ENCODE results near the gene DDC.
"Not testable (repeated sequence)": the region's sequence is repeated elsewhere in the genome, so short reads cannot be mapped to it uniquely, and the experiment has no call there.

Gene DDC

GRCh38 chr7:50555594-50556140 lies 9.5 kb downstream of the DDC start:
- H3K9ac ChIP-seq, result no peak overlapping the region
- TF ChIP-seq Cebpa-rat (IDR thresholded peaks at IDR 0.05), result no peak
- H4K20me1 ChIP-seq, result no peaks in the 10 kb centered on the region
- no peak overlapping the region for H3K4me2 ChIP-seq
- H3K9me3 ChIP-seq, result no peaks in the 10 kb centered on the region
- H3K4me3 ChIP-seq, result no peak overlapping the region
- H3K27ac ChIP-seq, result no peak overlapping the region
- H3K36me3 ChIP-seq, result no peaks in the 10 kb centered on the region
- peaks cover 12% of the 10 kb centered on the region for H3K4me1 ChIP-seq
- H3K27me3 ChIP-seq, result no peaks in the 10 kb centered on the region

- H3K9ac ChIP-seq, result no peak overlapping the region
- H3K36me3 ChIP-seq, result no peaks in the 10 kb centered on the region
- no peak overlapping the region for H3K27ac ChIP-seq
- H4K20me1 ChIP-seq, result no peaks in the 10 kb centered on the region
- no peak for TF ChIP-seq Cebpa-rat (IDR thresholded peaks at IDR 0.05)
- H3K4me1 ChIP-seq, result peaks cover 12% of the 10 kb centered on the region
- no peaks in the 10 kb centered on the region for H3K9me3 ChIP-seq
- H3K4me3 ChIP-seq, result no peak overlapping the region
- H3K27me3 ChIP-seq, result no peaks in the 10 kb centered on the region
- no peak overlapping the region for H3K4me2 ChIP-seq
Observed at GRCh38 chr7:50554431-50555322, 10.5 kb downstream of the DDC start.

GRCh38 chr7:50553973-50554372 lies 11.2 kb downstream of the DDC start:
- Histone ChIP-seq H3K27ac (no peak overlapping the region), H3K36me3 (no peaks in the 10 kb centered on the region)

GRCh38 chr7:50552921-50553320 lies 12.3 kb downstream of the DDC start:
- H4K20me1 ChIP-seq, result no peaks in the 10 kb centered on the region
- no peaks in the 10 kb centered on the region for H3K9me3 ChIP-seq
- no peak overlapping the region for H3K9ac ChIP-seq
- no peak for TF ChIP-seq Cebpa-rat (IDR thresholded peaks at IDR 0.05)
- H3K4me3 ChIP-seq, result no peak overlapping the region
- no peaks in the 10 kb centered on the region for H3K27me3 ChIP-seq
- no peaks in the 10 kb centered on the region for H3K36me3 ChIP-seq
- no peak overlapping the region for H3K4me2 ChIP-seq
- no peak overlapping the region for H3K27ac ChIP-seq
- no peaks in the 10 kb centered on the region; the same call in 1 of the 2 replicates for H3K4me1 ChIP-seq

More at GRCh38 chr7:50553973-50554372, 11.2 kb downstream of the DDC start:
- H4K20me1 ChIP-seq, result no peaks in the 10 kb centered on the region
- H3K4me2 ChIP-seq, result no peak overlapping the region
- no peak overlapping the region for H3K4me3 ChIP-seq
- H3K4me1 ChIP-seq, result peaks cover 10% of the 10 kb centered on the region
- no peaks in the 10 kb centered on the region for H3K27me3 ChIP-seq
- no peak overlapping the region for H3K9ac ChIP-seq
- TF ChIP-seq Cebpa-rat (IDR thresholded peaks at IDR 0.05), result no peak
- H3K9me3 ChIP-seq, result no peaks in the 10 kb centered on the region

GRCh38 chr7:50552139-50552538 lies 13.1 kb downstream of the DDC start:
- H3K4me3 ChIP-seq, result no peak overlapping the region
- TF ChIP-seq Cebpa-rat (IDR thresholded peaks at IDR 0.05), result no peak
- H3K9ac ChIP-seq, result no peak overlapping the region
- H3K27me3 ChIP-seq, result no peaks in the 10 kb centered on the region
- H3K4me1 ChIP-seq, result no peaks in the 10 kb centered on the region
- H3K9me3 ChIP-seq, result no peaks in the 10 kb centered on the region
- H3K36me3 ChIP-seq, result no peaks in the 10 kb centered on the region
- H3K4me2 ChIP-seq, result no peak overlapping the region
- no peak overlapping the region for H3K27ac ChIP-seq
- no peaks in the 10 kb centered on the region for H4K20me1 ChIP-seq

GRCh38 chr7:50545613-50546012 lies 19.6 kb downstream of the DDC start:
- not testable (repeated sequence) for H3K4me1 ChIP-seq, H3K36me3 ChIP-seq, H3K9ac ChIP-seq, H3K27ac ChIP-seq, H3K27me3 ChIP-seq, H4K20me1 ChIP-seq, H3K4me3 ChIP-seq, H3K4me2 ChIP-seq, H3K9me3 ChIP-seq

- no peaks in the 10 kb centered on the region for H3K4me1 ChIP-seq
- H3K27me3 ChIP-seq, result no peaks in the 10 kb centered on the region
- H3K9ac ChIP-seq, result no peak overlapping the region
- no peaks in the 10 kb centered on the region for H3K9me3 ChIP-seq
- no peak overlapping the region for H3K27ac ChIP-seq
- H4K20me1 ChIP-seq, result no peaks in the 10 kb centered on the region
- no peaks in the 10 kb centered on the region for H3K36me3 ChIP-seq
- no peak overlapping the region for H3K4me3 ChIP-seq
- no peak overlapping the region for H3K4me2 ChIP-seq
- TF ChIP-seq Cebpa-rat (IDR thresholded peaks at IDR 0.05), result no peak
Observed at GRCh38 chr7:50544992-50545391, 20.2 kb downstream of the DDC start.

GRCh38 chr7:50543776-50544442 lies 21.3 kb downstream of the DDC start:
- no peak for TF ChIP-seq Cebpa-rat (IDR thresholded peaks at IDR 0.05)
- Histone ChIP-seq H3K27ac (no peak overlapping the region), H4K20me1 (no peaks in the 10 kb centered on the region), H3K36me3 (no peaks in the 10 kb centered on the region), H3K4me1 (no peaks in the 10 kb centered on the region), H3K9ac (no peak overlapping the region), H3K4me3 (no peak overlapping the region), H3K27me3 (no peaks in the 10 kb centered on the region), H3K4me2 (no peak overlapping the region), H3K9me3 (no peaks in the 10 kb centered on the region)

GRCh38 chr7:50542132-50542531 lies 23.1 kb downstream of the DDC start:
- no peaks in the 10 kb centered on the region for H3K36me3 ChIP-seq
- no peaks in the 10 kb centered on the region for H3K4me1 ChIP-seq
- no peak for TF ChIP-seq Cebpa-rat (IDR thresholded peaks at IDR 0.05)
- no peak overlapping the region for H3K4me2 ChIP-seq
- no peaks in the 10 kb centered on the region for H3K9me3 ChIP-seq
- no peaks in the 10 kb centered on the region for H4K20me1 ChIP-seq
- H3K27me3 ChIP-seq, result no peaks in the 10 kb centered on the region
- H3K27ac ChIP-seq, result no peak overlapping the region
- H3K4me3 ChIP-seq, result no peak overlapping the region
- no peak overlapping the region for H3K9ac ChIP-seq
